ENCODE results near the gene DCP1A.
"Not testable (repeated sequence)": the region's sequence is repeated elsewhere in the genome, so short reads cannot be mapped to it uniquely, and the experiment has no call there.

DCP1A gene

DNA sequence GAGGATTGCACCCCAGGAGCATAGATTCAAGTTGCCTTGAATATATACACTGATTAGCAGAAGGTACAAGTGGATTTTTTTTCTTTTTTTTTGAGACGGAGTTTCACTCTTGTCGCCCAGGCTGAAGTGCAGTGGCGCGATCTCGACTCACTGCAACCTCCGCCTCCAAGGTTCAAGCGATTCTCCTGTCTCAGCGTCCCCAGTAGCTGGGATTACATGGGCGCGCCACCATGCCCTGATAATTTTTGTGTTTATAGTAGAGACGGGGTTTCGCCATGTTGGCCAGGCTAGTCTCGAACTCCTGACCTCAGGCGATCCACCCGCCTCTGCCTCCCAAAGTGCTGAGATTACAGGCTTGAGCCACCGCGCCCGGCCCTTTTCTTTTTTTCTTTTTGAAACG is 775 bp upstream of the DCP1A start:
- Mint-ChIP-seq H3K4me1 (ENCODE audit: low read depth) (peaks cover 23% of the 10 kb centered on the region), H3K27ac (peak overlapping the region; percentile 98), H3K36me3 (ENCODE audit: low read depth) (peaks cover 12% of the 10 kb centered on the region), H3K4me3 (peak overlapping the region; percentile 94)
- not testable (repeated sequence) for H3K27me3 Mint-ChIP-seq (ENCODE audit: low read depth); H3K9me3 Mint-ChIP-seq

DNA sequence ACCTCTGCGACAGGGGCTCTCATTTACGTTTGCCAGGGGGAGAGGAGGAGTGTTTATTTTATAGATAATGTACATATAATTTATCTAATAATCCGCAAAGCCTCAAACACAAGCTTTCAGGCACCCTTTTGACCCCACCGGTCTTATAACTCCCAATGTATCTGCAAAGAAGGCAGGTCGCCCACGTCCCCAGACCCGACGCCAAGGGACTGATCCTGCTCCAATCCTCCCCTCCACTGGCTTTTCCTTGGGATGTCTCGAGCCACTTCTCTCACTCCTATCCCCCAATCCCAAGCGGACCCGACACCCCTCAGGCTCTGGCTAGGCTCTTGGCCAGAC is 452 bp downstream of the DCP1A start:
- Mint-ChIP-seq H3K9me3 (no peaks in the 10 kb centered on the region), H3K36me3 (ENCODE audit: low read depth) (peaks cover 19% of the 10 kb centered on the region), H3K27me3 (ENCODE audit: low read depth) (no peaks in the 10 kb centered on the region), H3K4me3 (peak overlapping the region; percentile 94), H3K4me1 (ENCODE audit: low read depth) (peaks cover 27% of the 10 kb centered on the region), H3K27ac (peak overlapping the region; percentile 98)

DNA sequence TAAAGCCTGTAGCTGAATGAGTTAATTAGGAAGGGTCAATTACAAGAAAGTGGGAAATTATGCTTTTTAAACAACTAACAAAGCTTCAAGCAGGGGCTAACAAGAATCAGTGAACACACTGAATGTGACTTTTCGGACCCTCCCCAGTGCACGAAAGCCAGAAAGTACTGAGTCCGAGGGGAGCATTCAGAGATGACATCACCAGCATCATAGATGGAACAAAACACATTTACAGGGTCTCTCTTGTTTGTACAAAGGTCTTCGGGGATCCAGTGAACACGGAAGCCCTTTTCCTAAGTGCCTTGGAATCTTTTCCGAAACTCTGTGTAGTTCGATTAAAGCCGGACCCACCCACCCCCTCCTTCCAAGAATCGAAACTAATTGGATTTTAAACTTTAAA is 829 bp downstream of the DCP1A start:
- H3K36me3 Mint-ChIP-seq (ENCODE audit: low read depth) = peaks cover 19% of the 10 kb centered on the region
- H3K27ac Mint-ChIP-seq = peak overlapping the region; percentile 98
- peaks cover 27% of the 10 kb centered on the region for H3K4me1 Mint-ChIP-seq (ENCODE audit: low read depth)
- no peaks in the 10 kb centered on the region for H3K9me3 Mint-ChIP-seq
- no peaks in the 10 kb centered on the region for H3K27me3 Mint-ChIP-seq (ENCODE audit: low read depth)
- peak overlapping the region; percentile 94 for H3K4me3 Mint-ChIP-seq

DNA sequence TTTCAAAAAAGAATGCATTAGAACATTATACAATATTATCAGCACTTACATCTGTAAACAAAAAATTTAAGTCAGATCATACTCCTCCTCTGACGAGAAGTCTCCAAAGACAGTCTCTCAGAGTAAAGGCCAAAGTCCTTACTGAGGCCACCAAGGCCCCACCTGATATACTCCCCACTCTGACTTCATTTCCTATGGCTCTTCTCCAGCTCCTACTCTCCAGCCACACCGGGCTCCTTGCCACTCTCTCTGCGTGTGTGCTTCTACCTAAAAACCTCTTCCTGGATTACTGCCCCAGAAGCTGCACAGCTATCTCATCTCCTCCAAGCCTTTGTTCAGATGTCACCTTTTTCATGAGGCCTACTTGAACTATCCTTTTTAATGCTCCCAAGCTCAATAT is 5.0 kb downstream of the DCP1A start:
- no peaks in the 10 kb centered on the region for H3K9me3 Mint-ChIP-seq
- no peaks in the 10 kb centered on the region for H3K27me3 Mint-ChIP-seq (ENCODE audit: low read depth)
- peak overlapping the region; percentile 13 for H3K27ac Mint-ChIP-seq
- H3K36me3 Mint-ChIP-seq (ENCODE audit: low read depth) = peaks cover 31% of the 10 kb centered on the region
- H3K4me1 Mint-ChIP-seq (ENCODE audit: low read depth) = peaks cover 28% of the 10 kb centered on the region
- H3K4me3 Mint-ChIP-seq = no peak overlapping the region

DNA sequence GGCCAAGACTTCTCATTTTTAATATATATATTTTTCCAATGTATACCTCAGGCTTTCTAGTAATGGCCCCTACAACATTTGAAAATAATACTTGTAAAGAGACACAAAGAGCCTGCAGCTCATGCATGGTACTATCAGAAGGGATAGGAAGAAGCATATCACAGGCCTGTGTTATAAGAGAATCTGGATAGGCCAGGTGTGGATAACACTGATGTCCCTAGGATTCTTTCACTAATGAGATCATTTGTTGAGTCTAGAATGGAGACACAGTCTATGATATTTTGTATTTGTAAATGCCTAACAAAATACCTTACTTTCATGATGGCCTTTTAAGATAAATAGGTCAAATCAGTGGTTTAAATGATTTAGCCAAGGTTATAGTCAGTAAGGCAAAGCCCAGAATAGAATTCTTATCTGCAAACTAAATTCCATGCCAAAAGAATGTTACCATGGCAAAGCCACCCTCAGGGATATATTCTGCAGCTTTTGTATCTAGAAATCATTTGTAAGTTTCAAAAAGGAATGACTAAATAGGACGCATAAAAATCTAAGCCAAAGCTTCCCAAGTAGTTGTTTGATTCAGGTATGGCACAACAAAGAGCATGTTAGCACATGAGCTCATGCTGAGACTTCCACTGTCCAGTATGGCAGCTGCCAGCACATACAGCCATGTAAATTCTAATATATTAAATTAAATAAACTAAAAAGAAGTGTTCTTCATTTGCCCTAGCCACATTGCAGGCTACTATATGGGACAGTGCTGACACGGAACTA is 10.0 kb downstream of the DCP1A start:
- H3K27ac Mint-ChIP-seq = no peak overlapping the region
- H3K4me1 Mint-ChIP-seq (ENCODE audit: low read depth) = peaks cover 9% of the 10 kb centered on the region
- no peak overlapping the region for H3K4me3 Mint-ChIP-seq
- H3K27me3 Mint-ChIP-seq (ENCODE audit: low read depth) = no peaks in the 10 kb centered on the region
- H3K36me3 Mint-ChIP-seq (ENCODE audit: low read depth) = peaks cover 27% of the 10 kb centered on the region
- H3K9me3 Mint-ChIP-seq = no peaks in the 10 kb centered on the region

DNA sequence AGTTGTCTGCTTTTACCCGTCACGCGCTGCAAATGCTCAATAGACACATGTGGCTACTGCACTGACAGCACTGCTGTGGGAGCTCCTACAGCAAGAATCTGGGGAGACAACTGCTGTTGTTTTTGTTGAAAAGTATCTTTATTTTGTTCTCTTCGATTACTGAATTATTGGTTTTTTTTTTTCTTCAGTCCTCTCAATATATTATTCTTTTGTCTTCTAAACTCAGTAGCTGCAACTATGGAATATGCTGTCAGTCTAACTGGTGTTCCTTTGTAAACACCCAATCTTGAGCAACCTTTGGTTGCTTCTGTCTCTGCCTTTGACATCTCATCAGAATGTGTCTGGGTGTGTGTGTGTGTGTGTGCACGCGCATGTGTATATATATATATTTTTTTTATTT is 12.6 kb downstream of the DCP1A start:
- Mint-ChIP-seq H3K4me1 (ENCODE audit: low read depth) (peaks cover 4% of the 10 kb centered on the region), H3K36me3 (ENCODE audit: low read depth) (peaks cover 26% of the 10 kb centered on the region), H3K4me3 (no peak overlapping the region), H3K27ac (no peak overlapping the region), H3K27me3 (ENCODE audit: low read depth) (no peaks in the 10 kb centered on the region), H3K9me3 (no peaks in the 10 kb centered on the region)

DNA sequence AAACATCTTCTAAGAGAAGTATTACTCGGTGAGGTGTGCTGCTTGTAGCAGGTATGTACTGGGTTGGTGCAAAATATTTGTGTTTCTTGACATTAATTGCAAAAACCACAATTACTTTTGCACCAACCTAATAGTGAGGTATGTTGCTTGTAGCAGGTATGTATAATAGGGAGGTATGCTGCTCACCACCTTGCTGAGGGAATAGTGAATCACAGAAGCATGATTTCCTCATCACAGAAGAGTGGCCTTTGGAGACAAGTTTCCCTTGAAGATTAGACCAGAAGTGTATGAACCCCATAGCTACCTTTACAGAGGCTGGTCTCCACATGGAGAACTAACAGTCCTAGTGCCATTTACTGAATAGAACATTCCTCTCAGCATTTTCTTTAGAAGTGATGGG is 15.5 kb downstream of the DCP1A start:
- Mint-ChIP-seq H3K27ac (no peak overlapping the region), H3K36me3 (ENCODE audit: low read depth) (peaks cover 19% of the 10 kb centered on the region), H3K4me1 (ENCODE audit: low read depth) (peaks cover 3% of the 10 kb centered on the region), H3K27me3 (ENCODE audit: low read depth) (no peaks in the 10 kb centered on the region), H3K4me3 (no peak overlapping the region), H3K9me3 (no peaks in the 10 kb centered on the region)

DNA sequence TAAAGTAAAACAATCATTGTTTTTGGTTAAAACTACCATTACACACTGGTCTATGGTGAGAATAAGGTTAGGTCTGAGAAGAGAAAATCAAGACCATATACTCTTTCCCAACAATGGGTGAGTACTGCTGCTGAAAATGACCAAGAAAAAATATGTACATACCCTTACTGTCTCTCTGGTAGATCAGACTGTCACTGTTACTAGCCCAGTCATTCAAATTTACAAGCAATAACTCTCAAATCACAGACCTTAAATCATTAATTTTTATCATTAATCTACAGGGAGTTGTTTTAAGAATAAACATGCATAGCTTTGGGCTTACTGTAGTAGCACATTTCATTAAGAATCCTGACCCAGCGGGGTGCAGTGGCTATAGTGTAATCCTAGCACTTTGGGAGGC is 17.4 kb downstream of the DCP1A start:
- no peak overlapping the region for H3K4me3 Mint-ChIP-seq
- no peaks in the 10 kb centered on the region for H3K9me3 Mint-ChIP-seq
- no peak overlapping the region for H3K27ac Mint-ChIP-seq
- H3K27me3 Mint-ChIP-seq (ENCODE audit: low read depth) = no peaks in the 10 kb centered on the region
- H3K36me3 Mint-ChIP-seq (ENCODE audit: low read depth) = peaks cover 17% of the 10 kb centered on the region
- H3K4me1 Mint-ChIP-seq (ENCODE audit: low read depth) = peaks cover 3% of the 10 kb centered on the region

DNA sequence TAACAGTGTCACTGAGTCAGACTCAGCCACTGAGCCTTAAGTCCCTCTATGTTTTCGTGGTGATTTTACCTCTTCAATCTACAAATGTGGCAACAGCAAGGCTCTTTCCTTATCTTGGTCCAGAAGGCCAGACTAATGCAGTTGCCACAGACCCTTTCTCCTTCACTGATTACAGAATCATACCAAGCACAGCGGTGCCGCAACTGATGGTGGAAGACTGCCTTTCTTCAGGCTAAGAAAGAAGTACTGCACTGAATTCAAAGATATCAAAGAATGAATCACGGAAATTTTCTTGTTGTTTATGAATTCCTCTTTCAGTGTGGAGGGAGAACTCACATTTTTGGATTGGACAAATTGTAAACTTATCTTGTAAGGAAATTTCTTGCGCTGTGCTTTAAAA is 18.6 kb downstream of the DCP1A start:
- Mint-ChIP-seq H3K27ac (no peak overlapping the region), H3K36me3 (ENCODE audit: low read depth) (peaks cover 8% of the 10 kb centered on the region), H3K27me3 (ENCODE audit: low read depth) (no peaks in the 10 kb centered on the region), H3K9me3 (no peaks in the 10 kb centered on the region), H3K4me1 (ENCODE audit: low read depth) (peaks cover 3% of the 10 kb centered on the region), H3K4me3 (no peak overlapping the region)

DNA sequence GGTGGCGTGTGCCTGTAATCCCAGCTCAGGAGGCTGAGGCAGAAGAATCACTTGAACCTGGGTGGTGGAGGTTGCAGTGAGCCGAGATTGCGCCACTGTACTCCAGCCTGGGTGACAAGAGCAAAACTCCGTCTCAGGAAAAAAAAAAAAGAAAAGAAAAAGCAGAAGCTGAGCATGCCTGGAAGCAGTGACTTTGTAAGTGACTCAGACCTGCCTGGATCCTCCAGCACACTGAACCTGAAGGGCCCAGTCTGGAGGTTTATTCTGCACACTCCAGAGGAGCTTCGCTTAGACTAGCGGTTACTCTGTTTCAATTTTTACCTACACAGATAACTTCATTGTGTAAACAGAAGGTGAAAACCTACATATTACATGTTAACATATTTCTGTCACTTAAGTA is 19.4 kb downstream of the DCP1A start:
- not testable (repeated sequence) for H3K9me3 Mint-ChIP-seq; H3K4me3 Mint-ChIP-seq; H3K36me3 Mint-ChIP-seq (ENCODE audit: low read depth); H3K27me3 Mint-ChIP-seq (ENCODE audit: low read depth); H3K27ac Mint-ChIP-seq; H3K4me1 Mint-ChIP-seq (ENCODE audit: low read depth)

DNA sequence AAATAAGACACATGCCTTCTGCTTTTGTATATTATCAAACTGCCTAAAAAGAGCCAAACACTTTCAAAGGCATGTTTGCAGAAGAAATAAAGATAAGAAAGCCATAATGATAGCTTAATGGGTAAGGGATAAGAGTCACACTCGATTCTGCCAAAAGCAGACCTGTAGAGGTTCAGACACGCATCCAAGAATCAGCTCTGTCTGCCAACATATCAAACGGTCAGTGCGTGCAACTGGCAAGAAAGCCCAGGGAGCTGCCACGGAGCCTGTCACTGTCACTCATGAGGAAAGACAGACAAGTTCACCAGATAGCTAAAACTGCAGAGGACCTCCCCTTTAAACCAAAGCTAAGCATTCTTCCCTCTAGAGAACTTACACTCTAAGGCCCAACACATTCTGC is 23.2 kb downstream of the DCP1A start:
- peaks cover 2% of the 10 kb centered on the region for H3K4me1 Mint-ChIP-seq (ENCODE audit: low read depth)

DNA sequence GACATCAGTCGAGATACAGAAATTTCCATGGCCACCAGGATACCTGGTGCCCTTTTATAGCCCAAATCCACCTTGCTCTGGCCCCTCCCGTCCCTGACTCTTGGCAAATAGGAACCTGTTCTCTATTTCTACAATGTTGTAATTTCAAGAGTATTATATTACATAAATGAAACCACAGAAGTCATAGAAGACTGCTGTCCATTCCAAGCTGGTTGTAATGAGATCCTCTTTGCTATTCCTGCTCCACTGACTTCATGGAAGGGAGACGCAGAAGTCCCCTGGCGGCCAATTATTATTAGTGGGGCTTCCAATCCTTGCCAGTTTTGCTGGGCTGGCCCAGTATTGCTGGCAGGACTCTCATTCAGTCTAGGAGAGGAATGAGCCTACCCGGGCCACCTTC is 26.6 kb downstream of the DCP1A start:
- Mint-ChIP-seq H3K4me1 (ENCODE audit: low read depth) (no peaks in the 10 kb centered on the region), H3K36me3 (ENCODE audit: low read depth) (peaks cover 14% of the 10 kb centered on the region), H3K9me3 (no peaks in the 10 kb centered on the region), H3K27ac (no peak overlapping the region), H3K4me3 (no peak overlapping the region), H3K27me3 (ENCODE audit: low read depth) (no peaks in the 10 kb centered on the region)

More for the DNA sequence above, 23.2 kb downstream of the DCP1A start:
- no peaks in the 10 kb centered on the region for H3K27me3 Mint-ChIP-seq (ENCODE audit: low read depth)
- no peak overlapping the region for H3K27ac Mint-ChIP-seq
- H3K9me3 Mint-ChIP-seq = no peaks in the 10 kb centered on the region
- H3K4me3 Mint-ChIP-seq = no peak overlapping the region
- peaks cover 9% of the 10 kb centered on the region for H3K36me3 Mint-ChIP-seq (ENCODE audit: low read depth)

DNA sequence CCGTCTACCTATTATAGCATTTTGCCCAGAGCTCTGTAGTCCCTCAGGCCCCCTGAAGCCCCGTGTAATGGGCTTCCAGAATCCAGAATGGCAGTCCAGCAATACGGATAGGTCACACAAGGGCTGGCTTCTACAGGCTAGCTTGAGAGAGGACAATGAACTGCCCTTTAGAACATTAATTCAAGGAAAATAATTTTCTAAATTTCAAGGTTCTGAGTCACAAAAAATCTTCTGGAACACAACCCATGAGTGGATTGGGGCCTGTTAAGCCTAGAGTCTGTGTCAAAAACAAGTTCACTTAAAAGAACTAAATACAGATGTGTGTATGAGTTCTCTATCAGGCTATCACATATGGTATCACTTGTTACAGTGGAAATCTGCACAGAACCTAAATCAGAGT is 28.8 kb downstream of the DCP1A start:
- H3K36me3 Mint-ChIP-seq (ENCODE audit: low read depth) = peaks cover 14% of the 10 kb centered on the region
- no peak overlapping the region for H3K27ac Mint-ChIP-seq
- no peaks in the 10 kb centered on the region for H3K27me3 Mint-ChIP-seq (ENCODE audit: low read depth)

DNA sequence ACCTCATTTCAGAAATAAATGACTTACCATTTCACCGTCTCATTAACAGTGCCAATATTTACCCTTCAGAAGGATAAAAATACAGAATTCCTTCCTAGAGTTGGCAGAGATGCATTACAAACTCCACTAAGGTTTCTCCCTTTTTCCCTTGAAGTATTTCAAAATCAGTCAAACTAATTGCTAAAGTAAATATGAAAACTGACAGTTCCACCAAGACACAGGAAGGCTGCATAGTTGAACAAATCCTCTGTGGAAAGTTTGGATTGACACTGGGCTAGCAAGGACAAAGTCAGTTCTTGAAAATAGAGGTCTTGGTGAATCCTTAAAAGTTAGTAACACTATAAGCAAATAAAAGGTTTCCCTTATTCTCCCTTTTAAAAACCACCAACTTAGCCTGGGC is 34.5 kb downstream of the DCP1A start:
- Mint-ChIP-seq H3K36me3 (ENCODE audit: low read depth) (peaks cover 24% of the 10 kb centered on the region), H3K4me3 (no peak overlapping the region), H3K4me1 (ENCODE audit: low read depth) (no peaks in the 10 kb centered on the region), H3K27ac (no peak overlapping the region), H3K9me3 (no peaks in the 10 kb centered on the region), H3K27me3 (ENCODE audit: low read depth) (no peaks in the 10 kb centered on the region)

More for the DNA sequence above, 28.8 kb downstream of the DCP1A start:
- H3K9me3 Mint-ChIP-seq = no peaks in the 10 kb centered on the region
- H3K4me1 Mint-ChIP-seq (ENCODE audit: low read depth) = no peaks in the 10 kb centered on the region
- H3K4me3 Mint-ChIP-seq = no peak overlapping the region

DNA sequence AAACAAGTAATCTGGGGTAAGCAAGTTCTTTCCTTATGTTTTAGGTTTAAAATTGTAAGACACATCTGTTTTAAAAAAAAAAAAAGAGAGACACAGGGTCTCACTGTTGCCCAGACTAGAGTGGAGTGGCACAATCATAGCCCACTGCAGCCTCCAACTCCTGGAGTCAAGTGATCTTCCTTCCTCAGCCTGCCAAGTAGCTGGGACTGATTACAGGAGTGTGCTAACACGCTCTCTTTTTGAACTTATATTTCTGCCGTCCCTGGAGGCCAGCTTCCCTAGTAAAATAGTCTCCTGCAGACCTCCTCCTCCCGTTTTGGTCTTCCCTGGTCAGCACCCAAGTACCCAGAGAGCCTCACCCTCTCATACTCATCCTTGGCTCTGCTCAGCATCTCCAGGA is 35.5 kb downstream of the DCP1A start:
- Mint-ChIP-seq H3K9me3 (no peaks in the 10 kb centered on the region), H3K4me3 (no peak overlapping the region), H3K27me3 (ENCODE audit: low read depth) (no peaks in the 10 kb centered on the region), H3K4me1 (ENCODE audit: low read depth) (no peaks in the 10 kb centered on the region), H3K36me3 (ENCODE audit: low read depth) (peaks cover 22% of the 10 kb centered on the region), H3K27ac (no peak overlapping the region)

DNA sequence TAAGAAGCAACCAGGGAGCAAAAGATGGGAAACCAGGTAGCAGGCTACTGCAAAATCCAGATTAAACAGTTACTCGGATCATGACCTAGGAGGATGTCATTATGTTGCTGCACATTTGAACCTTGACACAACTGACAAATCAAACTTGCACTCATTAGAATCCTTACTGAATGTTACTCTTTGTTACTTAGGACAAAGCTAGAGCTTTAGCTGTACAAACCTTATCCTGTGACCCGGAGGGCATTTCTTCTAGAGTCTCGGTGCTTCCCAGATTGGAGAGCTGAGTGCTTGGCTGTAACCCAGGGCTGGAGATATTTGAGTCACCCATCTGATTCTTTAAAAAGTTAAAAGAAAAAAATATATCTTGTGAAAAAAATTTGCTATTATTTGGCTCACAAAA is 43.4 kb downstream of the DCP1A start:
- Mint-ChIP-seq H3K4me3 (no peak overlapping the region), H3K9me3 (no peaks in the 10 kb centered on the region), H3K27ac (no peak overlapping the region), H3K36me3 (ENCODE audit: low read depth) (peaks cover 20% of the 10 kb centered on the region), H3K4me1 (ENCODE audit: low read depth) (peaks cover 4% of the 10 kb centered on the region), H3K27me3 (ENCODE audit: low read depth) (no peaks in the 10 kb centered on the region)

Data from T-helper 1 cell treated with Interleukin-12 subunit alpha and Interleukin-12 subunit beta and Interleukin-4 antibody, amounts not matched to agents 30 μg/mL and 1 μg/mL, for 36 hours (primary cell).